Vagina (tissue), 2 donors: ENCODE data around the gene DCANP1. TPM values are rescaled to one million over a fixed set of nuclear protein-coding genes. Genes with fewer than 3 reads are reported as not detected.

Source experiments
- DNase-seq, 2 donors: peaks; one replicate each; pipeline ENCODE4 v3.0.0-alpha.2; 2017; ENCODE audit errors: extremely low spot score in 2 of 2
- H3K27ac ChIP-seq: fragments of 200-600 bp; sonication (generic); one replicate; pipeline ENCODE4 v1.5.1; 2019
- H3K27me3 ChIP-seq: fragments of 200-600 bp; sonication (generic); one replicate; pipeline ENCODE4 v1.5.1; 2019
- H3K36me3 ChIP-seq, 2 donors: fragments of 200-600 bp; sonication (generic); one replicate each; pipeline ENCODE4 v1.5.1; 2017 to 2019
- H3K4me1 ChIP-seq: fragments of 200-600 bp; sonication (generic); one replicate; pipeline ENCODE4 v1.5.1; 2019
- H3K4me3 ChIP-seq, 2 donors: fragments of 200-600 bp; sonication (generic); 1 replicate in 1 of 2; 2 replicates in 1 of 2; pipeline ENCODE4 v1.5.1; 2016 to 2019
- H3K9me3 ChIP-seq: fragments of 200-600 bp; sonication (generic); one replicate; pipeline ENCODE4 v1.5.1; 2019
- CTCF ChIP-seq, 3 experiments: fragments of 450-650 bp in 2 of 3; fragments of 200-600 bp in 1 of 3; sonication (generic) in 1 of 3; IDR thresholded peaks; one replicate each; pipeline ENCODE4 v1.5.1; 2017 to 2019; ENCODE audit warnings: antibody characterized with exemption in 3 of 3, mild to moderate bottlenecking in 2 of 3, moderate library complexity in 2 of 3
- POLR2A ChIP-seq, 2 donors: fragments of 450-650 bp; IDR thresholded peaks; one replicate each; pipeline ENCODE4 v1.6.1; 2017; ENCODE audit warnings: antibody characterized with exemption in 2 of 2, mild to moderate bottlenecking in 2 of 2, moderate library complexity in 2 of 2
- POLR2AphosphoS5 ChIP-seq, 2 donors: sonication (generic); formaldehyde crosslinking; IDR thresholded peaks; one replicate each; pipeline ENCODE4 v1.9.0; 2017; ENCODE audit warnings: antibody characterized with exemption in 2 of 2, mild to moderate bottlenecking in 2 of 2, low read depth in 1 of 2; ENCODE audit not compliant: insufficient read depth in 1 of 2
- intact Hi-C: fragments of 100-400 bp; cut with DNase I; formaldehyde crosslinking; loops from one replicate; pipeline ENCODE4 v1.15.1; 2023
- total RNA-seq: library from RNA; depleted of rRNA; stranded (reverse); fragments of >200 nt; gene quantifications from one replicate; pipeline ENCODE4 v1.2.3, GENCODE V29; 2016

The DCANP1 gene
- total RNA-seq, 1 donor from 2014 or later: not detected

GRCh38 chr5:135430135-135430437, 17.1 kb downstream of the DCANP1 start:
- no peaks in the 10 kb centered on the region for H3K27me3 ChIP-seq
- no peaks in the 10 kb centered on the region for H3K4me1 ChIP-seq
- no peak overlapping the region for H3K27ac ChIP-seq
- no peak overlapping the region for H3K4me3 ChIP-seq
- no peak for TF ChIP-seq POLR2AphosphoS5 (IDR thresholded peaks at IDR 0.05; ENCODE audit: insufficient read depth in 1 of 2, low read depth in 1 of 2)
- intact Hi-C loops: no loop called here
- no peaks in the 10 kb centered on the region for H3K9me3 ChIP-seq
- H3K36me3 ChIP-seq: no peaks in the 10 kb centered on the region
- DNase-seq: no peak

GRCh38 chr5:135429301-135430134, 17.6 kb downstream of the DCANP1 start:
- TF ChIP-seq CTCF (IDR thresholded peaks at IDR 0.05): no peak
- no peak for TF ChIP-seq POLR2A (IDR thresholded peaks at IDR 0.05)
- no peak for TF ChIP-seq POLR2AphosphoS5 (IDR thresholded peaks at IDR 0.05; ENCODE audit: insufficient read depth in 1 of 2, low read depth in 1 of 2)
- no peak for DNase-seq
- Histone ChIP-seq H3K9me3 (no peaks in the 10 kb centered on the region), H3K36me3 (no peaks in the 10 kb centered on the region), H3K27me3 (no peaks in the 10 kb centered on the region), H3K27ac (no peak overlapping the region), H3K4me3 (no peak overlapping the region), H3K4me1 (no peaks in the 10 kb centered on the region)
- intact Hi-C loops: no loop called here

GRCh38 chr5:135428586-135428985, 18.6 kb downstream of the DCANP1 start:
- Histone ChIP-seq H3K27ac (no peak overlapping the region), H3K4me1 (no peaks in the 10 kb centered on the region), H3K27me3 (no peaks in the 10 kb centered on the region), H3K9me3 (no peaks in the 10 kb centered on the region), H3K36me3 (no peaks in the 10 kb centered on the region), H3K4me3 (no peak overlapping the region)
- no peak for DNase-seq
- intact Hi-C loops: no loop called here
- no peak for TF ChIP-seq POLR2A (IDR thresholded peaks at IDR 0.05)
- no peak for TF ChIP-seq POLR2AphosphoS5 (IDR thresholded peaks at IDR 0.05; ENCODE audit: insufficient read depth in 1 of 2, low read depth in 1 of 2)
- no peak for TF ChIP-seq CTCF (IDR thresholded peaks at IDR 0.05)

DNA sequence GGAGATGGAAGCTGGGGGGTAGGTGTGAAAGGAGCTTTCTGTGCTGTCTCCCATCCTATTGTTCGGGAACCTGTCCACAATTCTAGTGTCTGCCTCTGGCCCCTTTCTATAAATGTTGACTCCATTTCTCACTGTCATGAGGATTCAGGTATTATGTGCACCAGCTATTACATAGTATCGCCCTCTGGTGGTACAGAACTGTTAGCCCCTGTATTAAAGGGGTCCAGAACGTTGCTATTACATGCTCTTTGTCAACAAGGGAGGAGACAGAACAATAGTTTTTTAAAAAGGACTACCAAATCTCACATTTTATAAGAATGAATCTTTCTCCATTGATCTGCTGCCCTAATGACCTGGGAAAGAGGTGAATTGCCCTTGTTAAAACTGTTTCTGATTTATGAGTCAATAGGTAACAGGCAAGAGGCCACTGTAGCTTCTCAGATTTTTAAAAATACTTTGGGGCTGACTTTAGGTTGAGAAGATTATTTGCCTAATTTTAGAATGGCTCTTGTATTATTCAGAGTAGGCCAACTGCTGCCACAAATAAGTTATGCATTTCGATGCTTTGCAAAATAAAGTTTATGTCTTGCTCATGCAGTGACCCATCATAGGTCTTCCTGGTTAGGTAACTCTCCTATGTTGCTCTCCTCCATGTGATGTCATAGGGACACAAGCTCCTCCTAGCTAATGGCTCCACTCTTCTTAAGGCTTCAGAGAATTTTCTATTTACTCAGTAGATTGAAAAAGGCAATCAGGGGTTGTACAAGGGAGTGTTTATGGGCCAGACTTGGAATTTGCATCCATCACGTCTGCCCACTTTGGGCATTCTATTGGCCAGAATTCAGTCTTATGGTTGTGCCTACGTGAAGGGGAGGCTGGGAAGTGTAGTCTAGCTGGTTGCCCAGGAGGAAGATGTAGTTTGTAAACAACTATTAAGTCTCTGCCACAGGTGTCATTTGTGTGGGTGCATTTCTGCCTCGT, 20.8 kb downstream of the DCANP1 start:
- intact Hi-C loops: no loop called here
- Histone ChIP-seq H3K9me3 (no peaks in the 10 kb centered on the region), H3K27me3 (no peaks in the 10 kb centered on the region), H3K4me3 (no peak overlapping the region), H3K36me3 (no peaks in the 10 kb centered on the region), H3K27ac (no peak overlapping the region), H3K4me1 (no peaks in the 10 kb centered on the region)
- TF ChIP-seq POLR2A (IDR thresholded peaks at IDR 0.05) (no peak), CTCF (IDR thresholded peaks at IDR 0.05) (no peak), POLR2AphosphoS5 (IDR thresholded peaks at IDR 0.05; ENCODE audit: insufficient read depth in 1 of 2, low read depth in 1 of 2) (no peak)
- no peak for DNase-seq

GRCh38 chr5:135425641-135426040, 21.5 kb downstream of the DCANP1 start:
- no peaks in the 10 kb centered on the region for H3K27me3 ChIP-seq
- DNase-seq: no peak
- TF ChIP-seq POLR2A (IDR thresholded peaks at IDR 0.05) (no peak), CTCF (IDR thresholded peaks at IDR 0.05) (no peak), POLR2AphosphoS5 (IDR thresholded peaks at IDR 0.05; ENCODE audit: insufficient read depth in 1 of 2, low read depth in 1 of 2) (no peak)
- H3K27ac ChIP-seq: no peak overlapping the region
- no peak overlapping the region for H3K4me3 ChIP-seq
- H3K9me3 ChIP-seq: no peaks in the 10 kb centered on the region
- H3K4me1 ChIP-seq: no peaks in the 10 kb centered on the region
- intact Hi-C loops: no loop called here
- H3K36me3 ChIP-seq: no peaks in the 10 kb centered on the region
